ENCODE results near the gene AQP6.

Gene AQP6

GRCh38 chr12:49953151-49953550 is 19.6 kb upstream of the AQP6 start:
- TF ChIP-seq EZH2phosphoT487 (IDR thresholded peaks at IDR 0.05; ENCODE audit: low read length) (no peak), EZH2 (optimal IDR thresholded peaks at IDR 0.05; ENCODE audit: low read depth, low read length) (no peak), CTCF (IDR thresholded peaks at IDR 0.05; ENCODE audit: low read length) (no peak)
- Histone ChIP-seq H3F3A (ENCODE audit: insufficient read depth, low read length) (no peaks in the 10 kb centered on the region), H3K9me3 (replicated peaks; ENCODE audit: insufficient read depth, low read length) (no peaks in the 10 kb centered on the region), H3K27ac (ENCODE audit: low read length) (no peak overlapping the region), H3K4me3 (ENCODE audit: low read length) (no peak overlapping the region), H3K9me2 (replicated peaks; ENCODE audit: insufficient read depth, low read length) (no peaks in the 10 kb centered on the region), H3K4me2 (ENCODE audit: low read depth, low read length) (no peak overlapping the region), H3K79me2 (ENCODE audit: low read length) (no peaks in the 10 kb centered on the region), H3K4me1 (ENCODE audit: low read length) (no peaks in the 10 kb centered on the region), H3K9ac (ENCODE audit: low read length) (no peak overlapping the region), H2AFZ (ENCODE audit: low read length) (no peak overlapping the region), H3K27me3 (replicated peaks; ENCODE audit: insufficient read depth, low read length) (peaks cover 38% of the 10 kb centered on the region), H4K20me1 (ENCODE audit: insufficient read depth, low read length) (no peaks in the 10 kb centered on the region), H3K36me3 (replicated peaks; ENCODE audit: insufficient read depth, low read length) (no peaks in the 10 kb centered on the region)
- no peak for DNase-seq

GRCh38 chr12:49953961-49954846 is 18.5 kb upstream of the AQP6 start:
- Histone ChIP-seq H3K36me3 (replicated peaks; ENCODE audit: insufficient read depth, low read length) (no peaks in the 10 kb centered on the region), H3F3A (ENCODE audit: insufficient read depth, low read length) (no peaks in the 10 kb centered on the region), H2AFZ (ENCODE audit: low read length) (no peak overlapping the region), H3K9ac (ENCODE audit: low read length) (no peak overlapping the region), H3K4me1 (ENCODE audit: low read length) (no peaks in the 10 kb centered on the region), H3K27ac (ENCODE audit: low read length) (no peak overlapping the region), H3K4me3 (ENCODE audit: low read length) (no peak overlapping the region), H3K79me2 (ENCODE audit: low read length) (no peaks in the 10 kb centered on the region), H3K9me3 (replicated peaks; ENCODE audit: insufficient read depth, low read length) (no peaks in the 10 kb centered on the region), H4K20me1 (ENCODE audit: insufficient read depth, low read length) (no peaks in the 10 kb centered on the region), H3K27me3 (replicated peaks; ENCODE audit: insufficient read depth, low read length) (peaks cover 44% of the 10 kb centered on the region), H3K9me2 (replicated peaks; ENCODE audit: insufficient read depth, low read length) (no peaks in the 10 kb centered on the region), H3K4me2 (ENCODE audit: low read depth, low read length) (no peak overlapping the region)
- no peak for TF ChIP-seq CTCF (IDR thresholded peaks at IDR 0.05; ENCODE audit: low read length)
- no peak for DNase-seq

- Histone ChIP-seq H3K36me3 (replicated peaks; ENCODE audit: insufficient read depth, low read length) (no peaks in the 10 kb centered on the region), H3K27me3 (replicated peaks; ENCODE audit: insufficient read depth, low read length) (peaks cover 53% of the 10 kb centered on the region), H3K4me2 (ENCODE audit: low read depth, low read length) (no peak overlapping the region), H3F3A (ENCODE audit: insufficient read depth, low read length) (no peaks in the 10 kb centered on the region), H3K9me3 (replicated peaks; ENCODE audit: insufficient read depth, low read length) (no peaks in the 10 kb centered on the region), H3K9me2 (replicated peaks; ENCODE audit: insufficient read depth, low read length) (no peaks in the 10 kb centered on the region), H3K4me1 (ENCODE audit: low read length) (no peaks in the 10 kb centered on the region), H4K20me1 (ENCODE audit: insufficient read depth, low read length) (no peaks in the 10 kb centered on the region), H3K79me2 (ENCODE audit: low read length) (no peaks in the 10 kb centered on the region), H2AFZ (ENCODE audit: low read length) (no peak overlapping the region), H3K9ac (ENCODE audit: low read length) (no peak overlapping the region), H3K4me3 (ENCODE audit: low read length) (no peak overlapping the region), H3K27ac (ENCODE audit: low read length) (no peak overlapping the region)
- TF ChIP-seq EZH2phosphoT487 (IDR thresholded peaks at IDR 0.05; ENCODE audit: low read length) (no peak), EZH2 (optimal IDR thresholded peaks at IDR 0.05; ENCODE audit: low read depth, low read length) (no peak), CTCF (IDR thresholded peaks at IDR 0.05; ENCODE audit: low read length) (no peak)
- no peak for DNase-seq
Observed at GRCh38 chr12:49954863-49955830, 17.6 kb upstream of the AQP6 start.
